Measurements from ENCODE around the gene WSB1. TPM values are rescaled to one million over a fixed set of nuclear protein-coding genes. Genes with fewer than 3 reads are reported as not detected.

The WSB1 gene
- total and polyA plus RNA-seq, 2 experiments from 2014 or later = 101 to 108 TPM

- no peak for ATAC-seq
- Mint-ChIP-seq H3K27ac (no peak overlapping the region), H3K4me1 (no peaks in the 10 kb centered on the region), H3K36me3 (ENCODE audit: low read depth) (no peaks in the 10 kb centered on the region), H3K4me3 (no peak overlapping the region), H3K9me3 (no peaks in the 10 kb centered on the region), H3K27me3 (ENCODE audit: insufficient read depth, low read depth, poor library complexity) (no peaks in the 10 kb centered on the region)
- Histone ChIP-seq H3K27ac (ENCODE audit: low read depth) (no peak overlapping the region), H3K4me1 (ENCODE audit: insufficient read depth) (no peaks in the 10 kb centered on the region), H3K79me2 (replicated peaks; ENCODE audit: insufficient read depth) (no peaks in the 10 kb centered on the region), H3K36me3 (ENCODE audit: insufficient read depth) (no peaks in the 10 kb centered on the region), H3K4me2 (no peak overlapping the region), H2AFZ (no peak overlapping the region), H3F3A (replicated peaks; ENCODE audit: low read depth) (no peaks in the 10 kb centered on the region), H3K4me3 (no peak overlapping the region), H4K20me1 (replicated peaks; ENCODE audit: insufficient read depth) (no peaks in the 10 kb centered on the region), H3K9me2 (ENCODE audit: insufficient read depth) (no peaks in the 10 kb centered on the region), H3K27me3 (ENCODE audit: insufficient read depth) (no peaks in the 10 kb centered on the region)
- no peak for DNase-seq (ENCODE audit: low spot score)
- TF ChIP-seq POLR2AphosphoS5 (IDR thresholded peaks at IDR 0.05; ENCODE audit: low read depth) (no peak), EZH2phosphoT487 (IDR thresholded peaks at IDR 0.05; ENCODE audit: unreplicated experiment) (no peak), ZNF331 (CRISPR knock-in tag; IDR thresholded peaks at IDR 0.05; ENCODE audit: low read depth) (no peak)
Observed at GRCh38 chr17:27259356-27259755, 34.6 kb upstream of the WSB1 start.

- TF ChIP-seq ZNF462 (CRISPR knock-in tag; IDR thresholded peaks at IDR 0.05) (no peak), EZH2phosphoT487 (IDR thresholded peaks at IDR 0.05; ENCODE audit: unreplicated experiment) (no peak), NANOG (IDR thresholded peaks at IDR 0.05; ENCODE audit: borderline replicate concordance) (no peak)
- H4K20me1 ChIP-seq (replicated peaks; ENCODE audit: insufficient read depth) = no peaks in the 10 kb centered on the region
- H3K4me1 ChIP-seq (ENCODE audit: insufficient read depth) = no peaks in the 10 kb centered on the region
- no peak overlapping the region for H3K27ac Mint-ChIP-seq
- no peaks in the 10 kb centered on the region for H3K79me2 ChIP-seq (replicated peaks; ENCODE audit: insufficient read depth)
- peaks cover 2% of the 10 kb centered on the region; the same call in 2 of the 3 replicates for H3K4me1 Mint-ChIP-seq
- H3K27me3 Mint-ChIP-seq (ENCODE audit: insufficient read depth, low read depth, poor library complexity) = peaks cover under 1% of the 10 kb centered on the region
- H3K36me3 ChIP-seq (ENCODE audit: insufficient read depth) = no peaks in the 10 kb centered on the region
- no peak overlapping the region for H3K4me3 Mint-ChIP-seq
- H3F3A ChIP-seq (replicated peaks; ENCODE audit: low read depth) = no peaks in the 10 kb centered on the region
- H3K27me3 ChIP-seq (ENCODE audit: insufficient read depth) = no peaks in the 10 kb centered on the region
- DNase-seq (ENCODE audit: low spot score) = no peak
- H3K9me3 Mint-ChIP-seq = no peaks in the 10 kb centered on the region
- H3K27ac ChIP-seq (ENCODE audit: low read depth) = no peak overlapping the region
- H2AFZ ChIP-seq = no peak overlapping the region
- no peaks in the 10 kb centered on the region for H3K36me3 Mint-ChIP-seq (ENCODE audit: low read depth)
- H3K4me3 ChIP-seq = no peak overlapping the region
- no peak overlapping the region for H3K4me2 ChIP-seq
- no peaks in the 10 kb centered on the region for H3K9me2 ChIP-seq (ENCODE audit: insufficient read depth)
- no peak for ATAC-seq
Observed at GRCh38 chr17:27263386-27263785, 30.5 kb upstream of the WSB1 start.

Measured in GM23338 (cell line).